ENCODE data around the gene SPATA17.

Gene SPATA17

DNA sequence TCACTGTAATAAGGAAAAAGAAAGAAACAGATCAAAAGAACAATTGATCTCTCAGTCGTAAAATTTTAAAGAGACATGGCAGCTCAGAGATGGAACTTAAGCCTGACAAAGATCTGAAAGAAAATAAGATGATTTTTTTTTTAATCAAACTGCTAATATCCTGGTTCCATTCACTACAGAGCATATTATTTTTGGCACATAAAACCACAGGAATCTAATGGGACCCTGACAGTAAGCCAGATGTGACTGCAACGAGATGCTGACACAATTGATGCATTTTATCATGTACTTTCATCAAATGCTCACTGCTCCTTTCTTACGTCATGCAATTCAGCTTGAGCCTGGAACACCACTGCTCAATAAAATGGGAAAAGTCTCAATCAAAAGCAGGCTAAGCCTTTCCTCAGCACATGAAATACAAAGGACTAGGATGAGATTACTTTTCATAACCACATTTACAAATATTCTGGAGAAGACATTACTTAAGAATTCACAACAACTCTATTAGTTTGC is 16.9 kb upstream of the SPATA17 start:
- Histone ChIP-seq H3K4me3 (ENCODE audit: low read depth, low read length) (no peak overlapping the region), H3K36me3 (ENCODE audit: control insufficient read depth in 2 of 2, insufficient read depth in 1 of 2, low read length in 2 of 2) (peaks cover 12 to 33% of the 10 kb centered on the region in 2 experiments), H3K27ac (ENCODE audit: extremely low read depth, low read depth, low read length) (no peak overlapping the region), H3K9me3 (ENCODE audit: control insufficient read depth, insufficient read depth, low read depth, low read length) (no peaks in the 10 kb centered on the region), H3K4me1 (ENCODE audit: control insufficient read depth, insufficient read depth, low read length) (no peaks in the 10 kb centered on the region; the same call in 1 of the 2 replicates)
- ChIA-PET POLR2A (no interaction called here), CTCF (interaction anchor here (0.6 kb wide), 1 partner anchor 15 kb away, joined by 3 read pairs; no protein-coding TSS in a partner anchor)
- TF ChIP-seq REPIN1 (tag by site-specific recombination; IDR thresholded peaks at IDR 0.05; ENCODE audit: low read depth) (no peak), ZNF266 (tag by site-specific recombination; IDR thresholded peaks at IDR 0.05; ENCODE audit: low read depth) (no peak), ZNF660 (tag by site-specific recombination; IDR thresholded peaks at IDR 0.05) (no peak), FEZF1 (tag by site-specific recombination; IDR thresholded peaks at IDR 0.05) (no peak), ZNF140 (tag by site-specific recombination; IDR thresholded peaks at IDR 0.05) (no peak), ZNF768 (tag by site-specific recombination; IDR thresholded peaks at IDR 0.05) (no peak), ZNF624 (tag by site-specific recombination; IDR thresholded peaks at IDR 0.05) (no peak), ZNF785 (tag by site-specific recombination; IDR thresholded peaks at IDR 0.05) (no peak), HOXA7 (CRISPR knock-in tag; IDR thresholded peaks at IDR 0.05; ENCODE audit: borderline replicate concordance) (no peak), ZNF623 (tag by site-specific recombination; IDR thresholded peaks at IDR 0.05) (no peak), ZFHX2 (tag by site-specific recombination; conservative IDR thresholded peaks at IDR 0.05) (no peak), ZNF560 (tag by site-specific recombination; IDR thresholded peaks at IDR 0.05; ENCODE audit: borderline replicate concordance) (no peak), ZNF184 (tag by site-specific recombination; IDR thresholded peaks at IDR 0.05) (no peak), KLF9 (tag by site-specific recombination; IDR thresholded peaks at IDR 0.05; ENCODE audit: low read depth) (no peak), ZNF76 (tag by site-specific recombination; IDR thresholded peaks at IDR 0.05; ENCODE audit: borderline replicate concordance, low read depth) (no peak)
- TF ChIP-seq, protein P1, sequence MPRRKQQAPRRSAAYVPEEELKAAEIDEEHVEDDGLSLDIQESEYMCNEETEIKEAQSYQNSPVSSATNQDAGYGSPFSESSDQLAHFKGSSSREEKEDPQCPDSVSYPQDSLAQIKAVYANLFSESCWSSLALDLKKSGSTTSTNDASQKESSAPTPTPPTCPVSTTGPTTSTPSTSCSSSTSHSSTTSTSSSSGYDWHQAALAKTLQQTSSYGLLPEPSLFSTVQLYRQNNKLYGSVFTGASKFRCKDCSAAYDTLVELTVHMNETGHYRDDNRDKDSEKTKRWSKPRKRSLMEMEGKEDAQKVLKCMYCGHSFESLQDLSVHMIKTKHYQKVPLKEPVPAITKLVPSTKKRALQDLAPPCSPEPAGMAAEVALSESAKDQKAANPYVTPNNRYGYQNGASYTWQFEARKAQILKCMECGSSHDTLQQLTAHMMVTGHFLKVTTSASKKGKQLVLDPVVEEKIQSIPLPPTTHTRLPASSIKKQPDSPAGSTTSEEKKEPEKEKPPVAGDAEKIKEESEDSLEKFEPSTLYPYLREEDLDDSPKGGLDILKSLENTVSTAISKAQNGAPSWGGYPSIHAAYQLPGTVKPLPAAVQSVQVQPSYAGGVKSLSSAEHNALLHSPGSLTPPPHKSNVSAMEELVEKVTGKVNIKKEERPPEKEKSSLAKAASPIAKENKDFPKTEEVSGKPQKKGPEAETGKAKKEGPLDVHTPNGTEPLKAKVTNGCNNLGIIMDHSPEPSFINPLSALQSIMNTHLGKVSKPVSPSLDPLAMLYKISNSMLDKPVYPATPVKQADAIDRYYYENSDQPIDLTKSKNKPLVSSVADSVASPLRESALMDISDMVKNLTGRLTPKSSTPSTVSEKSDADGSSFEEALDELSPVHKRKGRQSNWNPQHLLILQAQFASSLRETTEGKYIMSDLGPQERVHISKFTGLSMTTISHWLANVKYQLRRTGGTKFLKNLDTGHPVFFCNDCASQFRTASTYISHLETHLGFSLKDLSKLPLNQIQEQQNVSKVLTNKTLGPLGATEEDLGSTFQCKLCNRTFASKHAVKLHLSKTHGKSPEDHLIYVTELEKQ (tag by site-specific recombination; IDR thresholded peaks at IDR 0.05; ENCODE audit: borderline replicate concordance): no peak
- TF ChIP-seq, protein P2, sequence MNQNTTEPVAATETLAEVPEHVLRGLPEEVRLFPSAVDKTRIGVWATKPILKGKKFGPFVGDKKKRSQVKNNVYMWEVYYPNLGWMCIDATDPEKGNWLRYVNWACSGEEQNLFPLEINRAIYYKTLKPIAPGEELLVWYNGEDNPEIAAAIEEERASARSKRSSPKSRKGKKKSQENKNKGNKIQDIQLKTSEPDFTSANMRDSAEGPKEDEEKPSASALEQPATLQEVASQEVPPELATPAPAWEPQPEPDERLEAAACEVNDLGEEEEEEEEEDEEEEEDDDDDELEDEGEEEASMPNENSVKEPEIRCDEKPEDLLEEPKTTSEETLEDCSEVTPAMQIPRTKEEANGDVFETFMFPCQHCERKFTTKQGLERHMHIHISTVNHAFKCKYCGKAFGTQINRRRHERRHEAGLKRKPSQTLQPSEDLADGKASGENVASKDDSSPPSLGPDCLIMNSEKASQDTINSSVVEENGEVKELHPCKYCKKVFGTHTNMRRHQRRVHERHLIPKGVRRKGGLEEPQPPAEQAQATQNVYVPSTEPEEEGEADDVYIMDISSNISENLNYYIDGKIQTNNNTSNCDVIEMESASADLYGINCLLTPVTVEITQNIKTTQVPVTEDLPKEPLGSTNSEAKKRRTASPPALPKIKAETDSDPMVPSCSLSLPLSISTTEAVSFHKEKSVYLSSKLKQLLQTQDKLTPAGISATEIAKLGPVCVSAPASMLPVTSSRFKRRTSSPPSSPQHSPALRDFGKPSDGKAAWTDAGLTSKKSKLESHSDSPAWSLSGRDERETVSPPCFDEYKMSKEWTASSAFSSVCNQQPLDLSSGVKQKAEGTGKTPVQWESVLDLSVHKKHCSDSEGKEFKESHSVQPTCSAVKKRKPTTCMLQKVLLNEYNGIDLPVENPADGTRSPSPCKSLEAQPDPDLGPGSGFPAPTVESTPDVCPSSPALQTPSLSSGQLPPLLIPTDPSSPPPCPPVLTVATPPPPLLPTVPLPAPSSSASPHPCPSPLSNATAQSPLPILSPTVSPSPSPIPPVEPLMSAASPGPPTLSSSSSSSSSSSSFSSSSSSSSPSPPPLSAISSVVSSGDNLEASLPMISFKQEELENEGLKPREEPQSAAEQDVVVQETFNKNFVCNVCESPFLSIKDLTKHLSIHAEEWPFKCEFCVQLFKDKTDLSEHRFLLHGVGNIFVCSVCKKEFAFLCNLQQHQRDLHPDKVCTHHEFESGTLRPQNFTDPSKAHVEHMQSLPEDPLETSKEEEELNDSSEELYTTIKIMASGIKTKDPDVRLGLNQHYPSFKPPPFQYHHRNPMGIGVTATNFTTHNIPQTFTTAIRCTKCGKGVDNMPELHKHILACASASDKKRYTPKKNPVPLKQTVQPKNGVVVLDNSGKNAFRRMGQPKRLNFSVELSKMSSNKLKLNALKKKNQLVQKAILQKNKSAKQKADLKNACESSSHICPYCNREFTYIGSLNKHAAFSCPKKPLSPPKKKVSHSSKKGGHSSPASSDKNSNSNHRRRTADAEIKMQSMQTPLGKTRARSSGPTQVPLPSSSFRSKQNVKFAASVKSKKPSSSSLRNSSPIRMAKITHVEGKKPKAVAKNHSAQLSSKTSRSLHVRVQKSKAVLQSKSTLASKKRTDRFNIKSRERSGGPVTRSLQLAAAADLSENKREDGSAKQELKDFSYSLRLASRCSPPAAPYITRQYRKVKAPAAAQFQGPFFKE (tag by site-specific recombination; IDR thresholded peaks at IDR 0.05; ENCODE audit: borderline replicate concordance): no peak
- TF ChIP-seq, protein P3, sequence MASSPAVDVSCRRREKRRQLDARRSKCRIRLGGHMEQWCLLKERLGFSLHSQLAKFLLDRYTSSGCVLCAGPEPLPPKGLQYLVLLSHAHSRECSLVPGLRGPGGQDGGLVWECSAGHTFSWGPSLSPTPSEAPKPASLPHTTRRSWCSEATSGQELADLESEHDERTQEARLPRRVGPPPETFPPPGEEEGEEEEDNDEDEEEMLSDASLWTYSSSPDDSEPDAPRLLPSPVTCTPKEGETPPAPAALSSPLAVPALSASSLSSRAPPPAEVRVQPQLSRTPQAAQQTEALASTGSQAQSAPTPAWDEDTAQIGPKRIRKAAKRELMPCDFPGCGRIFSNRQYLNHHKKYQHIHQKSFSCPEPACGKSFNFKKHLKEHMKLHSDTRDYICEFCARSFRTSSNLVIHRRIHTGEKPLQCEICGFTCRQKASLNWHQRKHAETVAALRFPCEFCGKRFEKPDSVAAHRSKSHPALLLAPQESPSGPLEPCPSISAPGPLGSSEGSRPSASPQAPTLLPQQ (tag by site-specific recombination; IDR thresholded peaks at IDR 0.05): no peak

Data from HEK293 (cell line).